H9 (cell line): ENCODE data around the gene ABHD13. TPM values are rescaled to one million over a fixed set of nuclear protein-coding genes. Genes with fewer than 3 reads are reported as not detected.
"Not testable (repeated sequence)": the region's sequence is repeated elsewhere in the genome, so short reads cannot be mapped to it uniquely, and the experiment has no call there.

Experiments
- DNase-seq: peaks from one replicate; pipeline ENCODE4 v3.0.0-alpha.2; 2017
- H2AFZ ChIP-seq: one replicate; pipeline ENCODE4 v1.6.1; 2013; ENCODE audit warnings: mild to moderate bottlenecking, low read length, control low read depth, moderate library complexity
- H2AK5ac ChIP-seq: 2 replicates; pipeline ENCODE4 v1.6.1; 2013; ENCODE audit warnings: low read length, control low read depth, mixed read lengths; ENCODE audit not compliant: insufficient read length
- H2BK120ac ChIP-seq: one replicate; pipeline ENCODE4 v1.6.1; 2013; ENCODE audit warnings: low read depth, mild to moderate bottlenecking, low read length, control low read depth, inconsistent platforms; ENCODE audit not compliant: poor library complexity, severe bottlenecking
- H2BK12ac ChIP-seq: 2 replicates; pipeline ENCODE4 v1.6.1; 2013; ENCODE audit warnings: low read length, control low read depth, mixed read lengths, low read depth; ENCODE audit not compliant: insufficient read length
- H2BK15ac ChIP-seq: 2 replicates; pipeline ENCODE4 v1.6.1; 2013; ENCODE audit warnings: low read depth, low read length, control low read depth
- H2BK20ac ChIP-seq: one replicate; pipeline ENCODE4 v1.6.1; 2013; ENCODE audit warnings: low read depth, mild to moderate bottlenecking, low read length, control low read depth, inconsistent platforms; ENCODE audit not compliant: poor library complexity, severe bottlenecking
- H2BK5ac ChIP-seq: 2 replicates; pipeline ENCODE4 v1.6.1; 2013; ENCODE audit warnings: low read length, control low read depth, mixed read lengths; ENCODE audit not compliant: insufficient read length
- H3K14ac ChIP-seq: 2 replicates; pipeline ENCODE4 v1.6.1; 2013; ENCODE audit warnings: low read length, control low read depth; ENCODE audit not compliant: insufficient read depth
- H3K18ac ChIP-seq: 2 replicates; pipeline ENCODE4 v1.6.1; 2013; ENCODE audit warnings: low read depth, mild to moderate bottlenecking, mixed read lengths, low read length, control low read depth; ENCODE audit not compliant: insufficient read length
- H3K23ac ChIP-seq: 2 replicates; pipeline ENCODE4 v1.6.1; 2013; ENCODE audit warnings: low read length, control low read depth, mixed read lengths, low read depth; ENCODE audit not compliant: insufficient read length
- H3K23me2 ChIP-seq: 2 replicates; pipeline ENCODE4 v1.6.1; 2013; ENCODE audit warnings: low read depth, mild to moderate bottlenecking, mixed read lengths, low read length, control low read depth; ENCODE audit not compliant: insufficient read length, poor library complexity, severe bottlenecking
- H3K27ac ChIP-seq: 2 replicates; pipeline ENCODE4 v1.5.1; 2013; ENCODE audit warnings: low read length, control low read depth, mixed read lengths, low read depth; ENCODE audit not compliant: insufficient read length
- H3K27me3 ChIP-seq: 2 replicates; pipeline ENCODE4 v1.6.1; 2013; ENCODE audit warnings: low read length, control low read depth, inconsistent platforms; ENCODE audit not compliant: insufficient read depth
- H3K4ac ChIP-seq: 2 replicates; pipeline ENCODE4 v1.6.1; 2013; ENCODE audit warnings: low read depth, mild to moderate bottlenecking, control low read depth, inconsistent platforms, low read length, moderate library complexity
- H3K4me1 ChIP-seq: 2 replicates; pipeline ENCODE4 v1.6.1; 2013; ENCODE audit warnings: low read length, control low read depth, inconsistent platforms; ENCODE audit not compliant: insufficient read depth
- H3K4me2 ChIP-seq: 2 replicates; pipeline ENCODE4 v1.6.1; 2013; ENCODE audit warnings: low read length, control low read depth, mixed read lengths; ENCODE audit not compliant: insufficient read length, insufficient read depth
- H3K56ac ChIP-seq: 2 replicates; pipeline ENCODE4 v1.6.1; 2013; ENCODE audit warnings: low read depth, mild to moderate bottlenecking, mixed read lengths, low read length, control low read depth; ENCODE audit not compliant: insufficient read length
- H3K79me1 ChIP-seq: 2 replicates; pipeline ENCODE4 v1.6.1; 2013; ENCODE audit warnings: low read depth, mild to moderate bottlenecking, moderate library complexity, low read length, control low read depth, inconsistent platforms; ENCODE audit not compliant: insufficient read depth, poor library complexity, severe bottlenecking
- H3K79me2 ChIP-seq: 2 replicates; pipeline ENCODE4 v1.6.1; 2013; ENCODE audit warnings: low read length, control low read depth, inconsistent platforms; ENCODE audit not compliant: insufficient read depth
- H3K9ac ChIP-seq: 2 replicates; pipeline ENCODE4 v1.6.1; 2013; ENCODE audit warnings: low read length, control low read depth, mixed read lengths; ENCODE audit not compliant: insufficient read length; ENCODE audit errors: extremely low read depth
- H3K9me3 ChIP-seq: one replicate; pipeline ENCODE4 v1.6.1; 2013; ENCODE audit warnings: low read depth, low read length, inconsistent platforms; ENCODE audit not compliant: control insufficient read depth
- H3T11ph ChIP-seq: one replicate; pipeline ENCODE4 v1.6.1; 2013; ENCODE audit warnings: mild to moderate bottlenecking, low read length, control low read depth, inconsistent platforms
- H4K20me1 ChIP-seq: one replicate; pipeline ENCODE4 v1.6.1; 2013; ENCODE audit not compliant: control insufficient read depth, insufficient read length, insufficient read depth
- H4K5ac ChIP-seq: 2 replicates; pipeline ENCODE4 v1.6.1; 2013; ENCODE audit warnings: low read depth, mild to moderate bottlenecking, mixed read lengths, low read length, control low read depth; ENCODE audit not compliant: insufficient read length
- H4K8ac ChIP-seq: replicated peaks from 2 replicates; pipeline ENCODE4 v1.6.1; 2013; ENCODE audit warnings: low read length, control low read depth, mixed read lengths, low read depth; ENCODE audit not compliant: insufficient read length
- H4K91ac ChIP-seq: 2 replicates; pipeline ENCODE4 v1.6.1; 2013; ENCODE audit warnings: low read depth, mild to moderate bottlenecking, moderate library complexity, mixed read lengths, low read length, control low read depth; ENCODE audit not compliant: insufficient read length
- H3K27ac Mint-ChIP-seq, 3 experiments: 2 replicates in 2 of 3; 3 replicates in 1 of 3; pipeline ENCODE4 v1.8.0; 2020 to 2021; ENCODE audit warnings: mixed read lengths in 3 of 3, mild to moderate bottlenecking in 1 of 3, moderate library complexity in 1 of 3
- H3K27me3 Mint-ChIP-seq: 2 replicates; pipeline ENCODE4 v1.8.0; 2021; ENCODE audit warnings: low read depth, mild to moderate bottlenecking, moderate library complexity, mixed read lengths
- H3K36me3 Mint-ChIP-seq, 3 experiments: 2 replicates in 2 of 3; 3 replicates in 1 of 3; pipeline ENCODE4 v1.8.0; 2020 to 2021; ENCODE audit warnings: low read depth in 3 of 3, mixed read lengths in 3 of 3; ENCODE audit not compliant: insufficient read depth in 1 of 3
- H3K4me1 Mint-ChIP-seq, 2 experiments: 2 replicates each; pipeline ENCODE4 v1.8.0; 2020; ENCODE audit warnings: mixed read lengths in 2 of 2
- H3K4me3 Mint-ChIP-seq, 2 experiments: 2 replicates in 1 of 2; 3 replicates in 1 of 2; pipeline ENCODE4 v1.8.0; 2020 to 2021; ENCODE audit warnings: mild to moderate bottlenecking in 2 of 2, mixed read lengths in 2 of 2, moderate library complexity in 1 of 2
- H3K9me3 Mint-ChIP-seq, 2 experiments: 2 replicates in 1 of 2; 3 replicates in 1 of 2; pipeline ENCODE4 v1.8.0; 2020; ENCODE audit warnings: mild to moderate bottlenecking in 2 of 2, mixed read lengths in 2 of 2, moderate library complexity in 1 of 2
- WGBS: extraction: QIAGEN DNeasy Blood & Tissue Kit; methylation state at CpG from one replicate; pipeline ENCODE4 v1.1.7; 2013; ENCODE audit warnings: missing lambda C conversion rate, low lambda C conversion rate, mixed read lengths; ENCODE audit not compliant: insufficient read length; ENCODE audit errors: extremely low coverage; 5-methylcytosine and 5-hydroxymethylcytosine counted together
- total RNA-seq: library from RNA; stranded (reverse); gene quantifications from 2 replicates; pipeline ENCODE4 v1.2.1, GENCODE V29; 2021
- TF ChIP-seq, protein P1 (sequence below): fragments of 200-600 bp; sonication (generic); conservative IDR thresholded peaks from 3 replicates; pipeline ENCODE4 v1.8.0; 2021; ENCODE audit warnings: antibody characterized with exemption, mild to moderate bottlenecking

The ABHD13 gene
- total RNA-seq, 1 experiment from 2014 or later = 6.2 TPM

DNA sequence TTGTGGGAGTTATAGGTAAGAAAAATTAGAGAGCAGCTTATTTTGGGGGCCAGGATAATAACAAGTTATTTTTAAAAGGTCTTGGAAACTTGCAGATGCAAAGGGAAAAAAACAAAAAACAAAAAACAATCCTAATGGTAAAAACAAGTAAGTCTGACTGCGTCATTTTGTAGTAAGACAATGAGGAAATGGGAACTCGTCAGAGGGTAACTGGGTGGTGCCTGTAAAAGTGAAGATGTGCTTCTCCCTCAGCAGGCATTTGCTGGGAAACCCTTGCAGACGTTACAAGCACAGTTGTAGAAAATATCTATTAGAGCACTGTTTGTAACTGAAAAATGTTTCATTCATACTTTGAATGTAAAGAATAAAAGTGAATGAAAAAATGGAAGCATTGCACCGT, 49.2 kb downstream of the ABHD13 start:
- Mint-ChIP-seq H3K27me3 (no peaks in the 10 kb centered on the region), H3K36me3 (no peaks in the 10 kb centered on the region), H3K4me3 (no peak overlapping the region), H3K4me1 (peaks cover 5 to 8% of the 10 kb centered on the region in 2 experiments), H3K27ac (no peak overlapping the region), H3K9me3 (no peaks in the 10 kb centered on the region)
- Histone ChIP-seq H2BK15ac (no peak overlapping the region), H2BK120ac (no peak overlapping the region), H3K9me3 (no peaks in the 10 kb centered on the region), H2AFZ (no peak overlapping the region), H4K8ac (no peak overlapping the region), H3K79me1 (no peaks in the 10 kb centered on the region), H3K79me2 (no peaks in the 10 kb centered on the region), H4K5ac (no peak overlapping the region), H3K4me1 (no peaks in the 10 kb centered on the region), H3K14ac (no peak overlapping the region), H3K56ac (no peak overlapping the region), H3K23me2 (no peaks in the 10 kb centered on the region), H3K18ac (no peak overlapping the region), H3K4ac (no peak overlapping the region), H2BK20ac (no peak overlapping the region), H3K27ac (no peak overlapping the region), H3K4me2 (no peak overlapping the region), H3K27me3 (no peaks in the 10 kb centered on the region), H2BK12ac (no peak overlapping the region), H2AK5ac (no peak overlapping the region), H3K23ac (no peak overlapping the region), H4K20me1 (no peaks in the 10 kb centered on the region), H4K91ac (no peak overlapping the region), H3K9ac (no peak overlapping the region), H2BK5ac (no peak overlapping the region), H3T11ph (no peak overlapping the region)
- DNase-seq = no peak
- TF ChIP-seq, protein P1, sequence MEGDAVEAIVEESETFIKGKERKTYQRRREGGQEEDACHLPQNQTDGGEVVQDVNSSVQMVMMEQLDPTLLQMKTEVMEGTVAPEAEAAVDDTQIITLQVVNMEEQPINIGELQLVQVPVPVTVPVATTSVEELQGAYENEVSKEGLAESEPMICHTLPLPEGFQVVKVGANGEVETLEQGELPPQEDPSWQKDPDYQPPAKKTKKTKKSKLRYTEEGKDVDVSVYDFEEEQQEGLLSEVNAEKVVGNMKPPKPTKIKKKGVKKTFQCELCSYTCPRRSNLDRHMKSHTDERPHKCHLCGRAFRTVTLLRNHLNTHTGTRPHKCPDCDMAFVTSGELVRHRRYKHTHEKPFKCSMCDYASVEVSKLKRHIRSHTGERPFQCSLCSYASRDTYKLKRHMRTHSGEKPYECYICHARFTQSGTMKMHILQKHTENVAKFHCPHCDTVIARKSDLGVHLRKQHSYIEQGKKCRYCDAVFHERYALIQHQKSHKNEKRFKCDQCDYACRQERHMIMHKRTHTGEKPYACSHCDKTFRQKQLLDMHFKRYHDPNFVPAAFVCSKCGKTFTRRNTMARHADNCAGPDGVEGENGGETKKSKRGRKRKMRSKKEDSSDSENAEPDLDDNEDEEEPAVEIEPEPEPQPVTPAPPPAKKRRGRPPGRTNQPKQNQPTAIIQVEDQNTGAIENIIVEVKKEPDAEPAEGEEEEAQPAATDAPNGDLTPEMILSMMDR = no peak
- WGBS = no CpG with 5 or more reads among the region's 4 CpGs

DNA sequence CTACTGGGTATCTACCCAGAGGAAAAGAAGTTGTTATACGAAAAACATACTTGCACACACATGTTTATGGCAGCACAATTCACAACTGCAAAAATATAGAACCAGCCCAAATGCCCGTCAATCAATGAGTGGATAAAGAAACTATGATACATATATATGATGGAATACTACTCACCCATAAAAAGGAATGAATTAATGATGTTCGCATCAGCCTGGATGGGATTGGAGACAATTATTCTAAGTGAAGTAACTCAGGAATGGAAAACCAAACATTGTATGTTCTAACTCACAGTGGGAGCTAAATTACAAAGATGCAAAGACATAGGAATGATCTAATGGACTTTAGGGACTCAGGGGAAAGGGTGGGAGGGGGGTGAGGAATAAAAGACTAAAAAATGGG, 49.7 kb downstream of the ABHD13 start:
- H2BK15ac ChIP-seq, H2AK5ac ChIP-seq, H3K9ac ChIP-seq, H3K18ac ChIP-seq, H3K23ac ChIP-seq, H4K91ac ChIP-seq, H2BK5ac ChIP-seq, H4K20me1 ChIP-seq, DNase-seq, H3K36me3 Mint-ChIP-seq, H3K4ac ChIP-seq, H3K14ac ChIP-seq, H3K79me2 ChIP-seq, H3K79me1 ChIP-seq, H3K4me3 Mint-ChIP-seq, H3K27me3 ChIP-seq, H3K56ac ChIP-seq, H3K4me1 ChIP-seq, H3K27ac Mint-ChIP-seq, H3K4me2 ChIP-seq, H4K5ac ChIP-seq, H3K4me1 Mint-ChIP-seq, H2BK20ac ChIP-seq, H2BK120ac ChIP-seq, H2BK12ac ChIP-seq, H3K27ac ChIP-seq, H4K8ac ChIP-seq, H3T11ph ChIP-seq, H3K9me3 Mint-ChIP-seq, H3K9me3 ChIP-seq, H3K27me3 Mint-ChIP-seq, H2AFZ ChIP-seq, H3K23me2 ChIP-seq: not testable (repeated sequence)
- no CpG with 5 or more reads among the region's 3 CpGs for WGBS
